Stimulated activated CD4-positive, alpha-beta T cell treated with anti-CD3 and anti-CD28 coated beads, Interleukin-12 subunit alpha, Interleukin-12 subunit beta, amount 100 ng/mL, for 48 hours (primary cell): ENCODE measurements around the gene TMEM170B.

Experiments
- DNase-seq, 3 donors: peaks; one replicate each; pipeline ENCODE4 v3.0.0-alpha.2; 2020; ENCODE audit warnings: low read depth in 2 of 3, low spot score in 1 of 3

Gene TMEM170B, protein sequence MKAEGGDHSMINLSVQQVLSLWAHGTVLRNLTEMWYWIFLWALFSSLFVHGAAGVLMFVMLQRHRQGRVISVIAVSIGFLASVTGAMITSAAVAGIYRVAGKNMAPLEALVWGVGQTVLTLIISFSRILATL

GRCh38 chr6:11537229-11538051 lies at the start of gene TMEM170B:
Gene TMEM170B (plus strand): TSS chr6:11537749. CDS start chr6:11538278, 529 bp downstream.
- peak; percentile 83 to 91 (median 86) for DNase-seq

- DNase-seq = no peak
Measured at GRCh38 chr6:11490996-11491395, 46.6 kb upstream of the TMEM170B start.

DNA sequence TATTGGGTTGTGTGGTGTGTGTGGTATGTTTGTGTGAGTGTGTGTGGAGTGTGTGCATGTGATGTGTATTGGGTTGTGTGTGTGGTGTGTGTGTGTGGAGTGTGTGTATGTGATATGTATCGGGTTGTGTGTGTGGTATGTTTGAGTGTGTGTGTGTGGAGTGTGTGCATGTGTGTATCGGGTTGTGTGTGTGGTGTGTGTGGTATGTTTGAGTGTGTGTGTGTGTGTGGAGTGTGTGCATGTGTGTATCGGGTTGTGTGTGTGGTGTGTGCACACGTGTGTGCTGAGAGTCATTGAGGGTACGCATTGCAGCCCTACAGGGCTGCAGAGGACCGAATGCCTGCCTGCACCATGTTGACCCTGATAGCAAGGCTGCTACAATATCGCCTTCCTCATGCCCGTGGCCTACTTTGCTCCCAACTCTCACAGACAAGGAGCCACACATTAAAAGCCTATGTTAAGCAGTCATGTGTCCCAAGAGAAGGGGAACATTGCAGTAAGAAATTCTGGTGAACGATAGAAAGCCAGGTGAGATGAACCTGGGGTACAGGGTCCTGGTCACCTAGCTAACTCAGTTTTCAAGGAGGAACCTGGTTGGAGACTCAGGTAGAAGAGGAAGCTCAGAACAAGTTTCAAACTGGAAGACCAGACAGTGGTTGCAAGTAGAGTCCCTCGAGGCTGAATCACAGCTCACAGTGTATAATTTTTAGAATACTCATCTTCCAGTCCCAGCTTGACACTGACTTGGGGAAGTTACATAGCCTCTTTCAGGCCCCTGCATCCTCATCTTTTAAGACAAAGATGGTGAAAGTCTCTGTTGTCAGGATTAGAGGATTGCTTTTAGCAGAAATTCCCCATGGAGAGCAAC lies 45.7 kb upstream of the TMEM170B start:
- no peak for DNase-seq

GRCh38 chr6:11492464-11493290 lies 44.9 kb upstream of the TMEM170B start:
- DNase-seq = no peak

- DNase-seq = no peak
Measured at GRCh38 chr6:11493974-11494373, 43.6 kb upstream of the TMEM170B start.

DNA sequence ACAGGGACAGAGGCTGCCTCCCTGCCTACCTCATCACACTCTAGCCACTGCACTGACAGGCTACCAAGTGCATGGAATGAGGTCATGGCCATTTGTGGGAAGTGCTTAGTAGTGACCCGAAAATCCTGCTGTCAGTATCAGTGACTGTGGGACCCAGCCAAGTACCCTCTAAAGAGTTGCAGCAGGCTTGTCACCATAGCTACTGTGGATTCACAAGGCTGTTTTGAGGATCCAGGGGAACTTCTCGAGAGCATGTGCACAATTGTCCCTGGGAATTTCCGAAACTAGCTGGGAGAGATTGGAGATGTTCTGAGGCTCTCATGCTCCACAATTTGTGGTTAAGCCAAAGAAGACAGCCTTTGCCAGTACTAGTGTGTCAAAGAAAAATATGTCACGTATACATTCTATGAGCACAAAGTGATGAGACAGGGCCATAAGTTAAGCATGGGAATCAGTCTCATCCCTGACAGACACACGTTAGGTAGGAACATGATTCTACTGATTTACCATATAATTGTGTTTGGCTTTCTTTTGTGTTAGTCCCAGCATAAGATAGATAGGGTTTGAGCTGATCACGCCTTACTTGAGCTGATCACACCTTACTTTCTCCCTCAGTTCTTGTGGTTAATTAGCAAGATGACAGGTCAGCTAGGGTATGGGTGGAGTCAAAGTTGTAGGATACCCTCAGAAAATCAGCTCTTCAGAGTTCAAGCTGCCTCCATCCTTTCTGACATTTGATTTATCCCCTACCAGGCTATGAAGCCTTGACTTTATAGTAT lies 42.6 kb upstream of the TMEM170B start:
- no peak for DNase-seq

DNA sequence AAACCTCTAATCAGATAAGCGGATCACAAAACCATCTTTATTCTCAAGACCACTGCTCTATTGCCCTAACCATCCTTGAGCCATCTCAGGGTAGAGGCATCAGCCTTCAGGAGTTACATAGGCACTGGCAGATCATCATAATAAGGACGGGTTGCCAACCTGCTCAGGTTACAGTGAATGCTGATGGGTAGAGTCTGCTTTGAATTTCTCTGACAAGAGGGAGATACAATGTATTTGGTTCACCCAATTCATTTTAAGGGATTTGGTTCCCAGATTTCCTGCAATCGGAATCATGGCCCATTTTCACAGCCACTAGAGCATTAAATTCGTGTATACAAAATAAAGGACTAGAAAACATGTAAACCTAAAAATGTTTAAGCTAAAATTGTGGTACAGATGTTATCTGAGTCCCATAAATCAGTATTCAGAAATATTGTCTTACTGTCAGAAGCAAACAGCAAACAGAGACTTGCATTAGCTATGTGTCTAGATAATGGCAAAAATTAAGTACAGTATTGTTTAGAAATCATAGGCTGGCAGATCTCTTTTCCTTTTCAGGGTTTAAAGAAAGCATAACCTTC lies 41.9 kb upstream of the TMEM170B start:
- DNase-seq = no peak

DNA sequence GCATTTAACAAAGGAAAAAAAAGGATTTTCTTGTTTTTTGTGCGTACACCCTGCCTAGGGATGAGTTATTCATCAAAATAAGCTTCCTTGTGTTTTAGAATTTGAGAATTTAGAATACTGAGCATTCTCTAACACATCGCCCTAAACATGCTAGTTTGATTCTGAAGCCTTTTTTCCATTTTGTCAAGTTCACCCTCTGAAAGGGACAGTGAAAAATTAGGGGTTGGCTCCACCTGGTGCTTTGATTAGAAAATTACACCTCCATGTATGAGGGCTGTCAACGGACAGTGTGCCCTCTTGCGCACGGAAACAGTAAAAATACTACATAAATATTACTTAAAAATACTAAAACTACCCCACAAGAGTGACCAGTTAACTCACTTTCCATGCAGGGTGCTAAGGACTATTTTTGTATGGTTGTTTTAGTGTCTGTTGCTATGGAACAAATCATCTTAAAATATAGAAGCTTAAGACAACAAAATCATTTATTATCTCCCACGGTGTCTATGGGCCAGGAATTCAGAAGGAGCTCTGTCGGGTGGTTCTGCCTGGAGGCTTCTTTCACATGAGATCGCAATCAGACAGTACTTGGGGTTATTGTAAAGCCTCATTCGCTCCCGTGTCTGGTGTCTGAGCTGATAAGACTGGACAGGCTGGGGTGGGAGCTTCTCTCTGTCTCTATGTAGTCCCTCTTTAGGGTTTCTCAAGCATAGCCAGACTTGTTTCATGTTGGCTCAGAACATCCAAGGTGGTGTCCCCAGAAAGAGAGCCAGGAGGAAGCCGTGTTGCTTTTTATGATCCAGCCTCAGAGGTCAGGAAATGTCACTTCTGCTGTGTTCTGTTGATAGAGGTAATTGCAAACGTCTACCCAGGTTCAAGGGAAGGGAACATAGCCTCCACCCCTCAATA lies 41.1 kb upstream of the TMEM170B start:
- DNase-seq = peak; percentile 37 to 80 (median 49)

GRCh38 chr6:11497107-11497506 lies 40.4 kb upstream of the TMEM170B start:
- DNase-seq = no peak

DNA sequence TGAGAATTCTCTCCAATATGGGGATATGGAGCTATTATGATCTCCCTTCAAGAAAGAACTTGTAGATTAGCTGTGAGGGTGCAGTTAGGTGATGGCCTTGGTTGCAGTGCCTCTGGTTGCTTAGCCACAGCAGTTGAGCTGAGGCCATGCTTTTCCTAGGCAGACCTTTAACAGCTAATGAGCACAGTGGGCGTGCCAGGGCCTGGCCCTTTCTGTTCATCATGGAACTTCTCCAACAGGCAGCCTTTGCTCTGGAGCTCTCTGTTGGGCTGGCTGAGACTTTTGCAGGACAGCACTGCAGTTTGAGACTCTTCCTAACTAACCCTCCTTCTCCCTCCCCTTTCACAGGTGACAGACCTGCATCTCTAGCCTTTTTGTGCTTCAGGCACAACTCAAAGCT lies 39.7 kb upstream of the TMEM170B start:
- DNase-seq = no peak

DNA sequence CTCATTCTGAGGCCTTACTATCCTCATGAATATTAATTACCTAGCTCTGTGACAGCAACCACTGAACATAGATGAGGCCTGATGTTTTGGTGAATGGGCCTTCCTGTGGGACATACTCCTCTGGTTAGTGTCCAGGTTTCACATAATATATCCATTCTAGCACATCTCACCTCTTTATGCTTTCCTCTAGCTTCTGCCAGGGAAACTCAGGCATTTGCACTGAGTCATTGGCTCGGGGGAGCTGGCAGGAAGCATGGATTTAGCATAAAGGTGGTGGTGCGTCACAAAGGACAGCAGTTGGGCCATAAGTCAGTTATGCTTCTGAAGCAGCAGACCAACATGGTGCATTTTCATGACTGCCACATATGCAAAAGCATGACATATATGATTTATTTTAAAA lies 37.5 kb upstream of the TMEM170B start:
- DNase-seq = no peak

GRCh38 chr6:11509471-11509870 lies 28.1 kb upstream of the TMEM170B start:
- no peak for DNase-seq

- DNase-seq = no peak
Measured at GRCh38 chr6:11514672-11515071, 22.9 kb upstream of the TMEM170B start.

GRCh38 chr6:11515763-11516162 lies 21.8 kb upstream of the TMEM170B start:
- no peak for DNase-seq

DNA sequence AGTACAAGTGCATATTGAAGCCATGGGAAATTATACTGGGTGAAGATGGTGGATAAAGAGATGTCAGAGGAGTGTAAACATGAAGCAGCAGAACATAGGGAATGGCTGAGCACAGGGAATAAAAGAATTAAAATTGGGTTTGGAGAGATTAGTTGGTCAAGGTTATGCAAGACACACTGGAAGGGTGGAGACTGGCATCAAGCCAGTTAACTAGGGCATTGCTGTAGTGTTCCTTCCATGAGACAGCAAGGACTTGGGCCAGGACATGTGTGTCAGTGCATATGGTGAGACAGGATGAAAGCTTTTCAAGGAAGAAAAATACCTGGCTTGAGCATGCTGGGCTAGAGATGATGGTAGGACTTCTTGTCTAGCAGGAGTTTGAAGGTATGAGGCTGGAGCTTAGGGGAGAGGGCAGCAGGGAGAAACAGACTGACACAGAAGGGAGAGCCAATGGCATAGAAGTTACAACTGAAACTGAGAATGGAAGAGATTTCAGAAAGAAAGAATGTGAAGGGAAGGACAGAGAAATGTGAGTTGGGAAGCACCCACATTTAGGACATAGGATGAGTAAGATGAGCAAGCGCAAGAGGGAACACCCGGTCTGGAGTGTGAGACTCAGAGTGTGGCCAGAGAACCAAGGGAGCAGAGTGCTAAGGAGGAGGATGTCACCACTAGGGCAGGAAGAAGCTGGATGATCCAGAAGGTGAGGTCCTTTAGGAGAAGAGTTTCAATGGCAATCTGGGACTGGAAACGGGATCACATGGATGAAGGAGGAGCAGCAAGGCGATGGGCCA lies 14.5 kb upstream of the TMEM170B start:
- no peak for DNase-seq

DNA sequence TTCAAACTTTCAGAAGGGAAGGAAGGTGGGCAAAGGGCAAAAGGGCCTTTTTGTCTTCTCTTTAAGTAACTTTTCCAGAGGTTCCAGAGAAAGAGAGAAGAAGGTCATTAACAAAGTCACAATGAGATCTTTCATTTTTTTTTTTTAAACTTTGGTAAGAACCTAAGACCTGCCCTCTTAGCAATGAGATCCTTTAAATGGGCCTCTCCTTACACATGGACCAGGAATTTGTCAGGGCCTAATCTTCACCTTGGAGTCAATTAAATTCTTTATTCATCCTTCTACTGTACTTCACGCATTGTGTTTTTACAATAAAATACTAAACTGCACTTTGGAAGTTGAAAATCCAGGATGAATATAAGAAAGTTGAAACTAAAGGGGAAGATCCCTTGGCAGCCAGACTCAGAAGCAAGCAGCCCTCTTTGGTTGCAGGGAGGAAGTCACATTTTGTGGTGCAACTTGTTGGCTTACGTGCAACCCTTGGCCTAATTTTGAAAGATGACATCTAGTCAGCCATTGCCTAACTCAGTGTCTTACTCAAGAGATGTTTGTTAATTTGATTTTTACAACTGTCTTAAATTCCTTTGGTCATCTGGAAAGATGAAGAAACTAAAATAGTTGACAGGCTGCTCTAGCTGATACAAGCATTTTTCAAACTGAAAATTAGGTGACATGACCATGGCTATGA lies 11.9 kb upstream of the TMEM170B start:
- no peak for DNase-seq

GRCh38 chr6:11526156-11526505 lies 11.4 kb upstream of the TMEM170B start:
- DNase-seq = no peak
